Activated T-cell treated with anti-CD3 and anti-CD28 coated beads for 4 hours (primary cell): ENCODE measurements around the gene GP1BA.
A peak's percentile ranks its signal among the peaks of the same experiment; 100 is the strongest.

ENCODE experiments used
- DNase-seq: peaks from one replicate; pipeline ENCODE4 v3.0.0-alpha.2; 2020

Gene GP1BA

DNA sequence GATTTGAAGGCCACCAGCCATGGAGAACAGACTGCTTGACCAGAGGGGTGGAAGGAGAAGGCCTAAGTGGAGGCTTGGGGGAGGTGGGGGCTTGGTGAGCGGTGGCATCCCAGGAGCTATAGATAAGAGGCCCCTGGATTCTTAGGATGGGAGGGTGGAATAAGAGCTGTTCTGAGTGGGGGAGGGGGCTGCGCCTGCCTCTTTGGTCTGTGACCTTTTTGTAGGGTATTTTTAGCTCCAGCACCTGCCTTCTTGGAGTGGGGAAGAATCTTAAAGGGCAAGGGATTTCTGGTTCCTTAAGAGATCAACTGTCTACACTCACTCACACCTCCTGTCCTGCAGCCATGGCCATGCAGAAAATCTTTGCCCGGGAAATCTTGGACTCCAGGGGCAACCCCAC, 19.4 kb downstream of the GP1BA start:
- DNase-seq = no peak

DNA sequence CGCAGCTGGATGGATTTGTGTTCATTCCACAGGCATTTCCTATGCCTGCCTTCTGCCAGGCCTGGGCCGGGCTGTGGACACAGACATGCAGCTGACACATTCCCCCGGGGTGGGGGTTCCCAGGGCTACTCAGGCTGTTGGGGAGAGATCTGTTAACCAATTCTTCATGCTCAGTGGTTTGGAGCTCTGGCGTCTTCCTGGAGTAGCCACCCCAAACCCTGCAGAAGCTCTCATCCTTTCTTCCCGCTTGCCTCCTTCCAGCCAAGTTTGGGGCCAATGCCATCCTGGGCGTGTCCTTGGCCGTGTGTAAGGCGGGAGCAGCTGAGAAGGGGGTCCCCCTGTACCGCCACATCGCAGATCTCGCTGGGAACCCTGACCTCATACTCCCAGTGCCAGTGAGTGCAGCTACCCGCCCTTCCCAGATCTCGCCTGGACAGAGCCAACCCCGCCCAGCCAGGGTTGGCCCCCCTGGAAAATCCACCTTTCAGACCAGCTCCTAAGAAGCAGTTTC, 21.4 kb downstream of the GP1BA start:
- no peak for DNase-seq

GRCh38 chr17:4955091-4955490, 23.0 kb downstream of the GP1BA start:
- DNase-seq = no peak

- DNase-seq = no peak
Observed at GRCh38 chr17:4956493-4957061, 24.5 kb downstream of the GP1BA start.

- no peak for DNase-seq
Observed at GRCh38 chr17:4958102-4958501, 26.0 kb downstream of the GP1BA start.

DNA sequence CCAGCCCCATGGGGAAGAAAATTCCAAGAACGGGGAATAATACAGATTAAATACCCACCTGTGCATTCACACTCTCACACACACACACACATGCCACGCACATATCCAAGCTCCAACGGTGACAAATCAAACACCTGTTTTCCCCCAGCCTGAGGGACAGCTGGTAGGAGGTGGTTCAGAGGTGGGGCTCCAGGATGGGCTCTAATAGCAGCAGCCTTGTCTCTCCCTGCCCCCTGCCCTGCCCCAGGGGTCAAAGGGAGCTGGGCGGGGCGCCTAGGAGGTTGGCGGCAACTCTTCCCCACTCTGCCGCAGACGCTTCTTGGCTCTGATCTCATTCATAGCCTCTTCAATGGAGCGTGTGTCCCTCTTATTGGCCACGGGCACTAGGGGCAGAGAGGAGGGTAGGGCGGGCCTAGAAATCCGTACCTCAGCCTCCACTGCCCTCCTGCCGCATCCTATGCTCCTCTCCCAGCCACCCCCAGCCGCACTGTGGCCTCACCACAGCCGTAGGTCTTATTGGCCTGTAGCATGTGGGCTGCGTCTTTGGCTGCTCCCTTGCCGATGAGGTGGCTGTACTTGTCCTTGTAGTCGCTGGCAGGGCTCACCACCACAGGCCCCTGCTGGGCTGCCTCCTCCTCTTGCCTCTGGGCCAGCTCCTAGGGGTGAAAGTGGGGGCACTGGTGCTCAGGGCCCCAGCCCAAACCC, 27.3 kb downstream of the GP1BA start:
- DNase-seq = no peak

DNA sequence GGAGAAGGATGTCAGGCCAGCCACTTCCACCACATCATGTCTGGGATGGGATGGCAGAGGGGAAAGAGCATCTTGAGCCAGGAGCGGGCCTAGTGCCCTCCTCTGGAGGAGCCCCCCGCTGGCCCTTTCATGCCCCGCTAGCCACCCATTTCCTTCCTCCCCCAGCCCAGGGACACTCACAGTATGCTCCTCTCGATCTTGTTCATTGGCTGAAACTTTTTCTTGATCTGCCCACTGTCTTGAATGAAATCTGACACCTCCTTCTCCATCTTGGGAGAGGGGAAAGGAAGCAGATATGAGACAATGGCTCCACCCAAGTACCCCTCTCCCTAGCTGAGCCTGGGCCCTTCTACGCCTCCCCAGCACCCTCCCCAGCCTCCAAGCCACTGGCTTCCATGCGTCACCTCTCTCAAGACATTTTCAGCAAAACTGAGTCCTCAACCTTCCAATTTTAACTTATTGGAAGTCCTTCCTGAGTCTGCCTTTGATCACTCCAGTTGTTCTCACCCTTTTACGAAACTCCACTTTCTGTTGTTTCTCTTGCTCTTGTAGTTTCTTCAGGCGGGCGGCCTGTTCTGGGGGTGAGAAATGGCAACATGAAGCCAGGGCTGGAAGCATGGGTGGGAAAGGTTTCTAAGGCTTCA, 28.3 kb downstream of the GP1BA start:
- DNase-seq = no peak

DNA sequence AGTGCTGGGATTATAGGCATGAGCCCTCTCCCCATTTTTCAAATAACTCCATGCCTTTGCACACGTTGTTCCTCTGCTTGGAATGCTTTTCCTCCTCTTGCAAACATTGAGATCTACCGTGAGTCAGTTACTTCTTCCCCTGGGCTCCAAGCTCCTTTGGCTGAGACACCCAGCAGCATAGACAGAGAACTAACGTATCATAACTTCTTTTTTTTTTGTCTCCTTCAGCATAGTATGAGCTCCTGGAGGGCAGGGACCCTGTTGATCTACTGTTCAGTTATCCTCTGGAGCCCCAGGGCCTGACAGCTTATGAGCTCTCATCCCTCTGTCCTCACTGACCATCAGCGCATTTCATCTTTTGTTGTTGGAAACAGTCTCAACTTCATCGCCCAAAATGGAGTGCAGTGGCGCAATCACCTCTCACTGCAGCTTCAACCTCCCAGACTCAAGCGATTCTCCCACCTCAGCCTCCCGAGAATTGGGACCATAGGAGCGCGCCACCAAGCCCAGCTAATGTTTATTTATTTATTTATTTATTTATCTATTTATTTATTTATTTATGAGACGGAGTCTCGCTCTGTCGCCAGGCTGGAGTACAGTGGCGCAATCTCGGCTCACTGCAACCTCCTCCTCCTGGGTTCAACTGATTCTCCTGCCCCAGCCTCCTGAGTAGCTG, 33.4 kb downstream of the GP1BA start:
- no peak for DNase-seq

DNA sequence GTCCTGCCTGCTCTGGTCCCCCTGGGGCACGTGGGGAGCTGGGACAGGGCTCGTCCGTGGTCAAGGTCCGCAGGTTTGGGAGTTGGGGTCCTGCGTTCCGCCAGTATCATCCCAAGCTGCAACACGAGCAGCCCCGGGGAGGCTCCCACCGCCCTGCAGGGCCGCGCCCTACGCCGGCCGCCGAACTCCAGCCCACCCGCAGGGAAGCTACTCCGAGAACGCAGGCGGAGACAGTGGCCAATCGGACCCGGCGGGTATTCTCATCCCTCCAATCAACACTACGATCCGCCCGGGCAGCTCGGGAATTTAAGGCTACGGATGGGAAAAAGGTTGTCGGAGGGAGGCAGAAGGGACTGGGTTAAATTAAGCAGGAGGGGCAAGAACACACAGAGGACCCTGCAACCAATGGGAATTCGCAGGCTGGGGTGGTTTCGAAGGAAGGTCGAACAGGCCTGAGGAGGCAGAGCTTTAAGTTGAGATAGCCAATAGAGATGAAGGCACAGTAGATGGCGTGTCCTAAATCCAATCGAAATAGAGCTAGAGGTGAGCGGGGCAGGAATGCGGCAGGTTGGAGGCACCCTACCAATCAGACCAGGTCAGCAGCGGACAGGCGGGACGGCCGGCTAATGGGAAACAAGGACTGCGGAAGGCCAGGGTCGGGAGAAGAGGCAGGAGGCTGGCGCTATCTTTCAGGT, 34.9 kb downstream of the GP1BA start:
- peak; percentile 69 for DNase-seq

GRCh38 chr17:4967539-4968485, 35.7 kb downstream of the GP1BA start, which contains the start of gene SPAG7:
Gene SPAG7 (minus strand): TSS chr17:4967817. CDS start chr17:4967804, 13 bp downstream.
- DNase-seq = peak; percentile 87

- no peak for DNase-seq
Observed at GRCh38 chr17:4968486-4969046, 36.5 kb downstream of the GP1BA start.

- DNase-seq = no peak
Observed at GRCh38 chr17:4969047-4969550, 37.0 kb downstream of the GP1BA start.

GRCh38 chr17:4969551-4970173, 37.6 kb downstream of the GP1BA start:
- no peak for DNase-seq

DNA sequence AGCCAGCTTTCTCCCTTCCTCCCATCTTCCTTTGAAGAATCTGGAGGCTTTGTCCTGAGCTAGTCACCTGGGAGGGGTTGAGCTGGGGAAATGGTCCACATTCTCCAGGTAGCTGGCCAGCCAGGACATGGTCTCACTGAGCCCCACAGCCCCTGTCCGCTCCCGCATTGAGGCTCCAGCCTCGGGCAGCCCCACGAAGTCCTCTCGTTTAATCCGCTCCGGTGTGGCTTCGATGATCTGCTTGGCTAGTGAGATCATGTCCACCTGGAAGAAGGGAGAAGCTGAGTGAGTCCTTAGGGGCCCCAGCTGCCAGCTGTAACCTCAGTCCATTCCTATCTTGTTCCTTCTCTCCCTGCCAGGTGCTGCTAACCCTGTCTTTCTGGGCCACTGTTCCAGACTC, 38.2 kb downstream of the GP1BA start:
- no peak for DNase-seq

DNA sequence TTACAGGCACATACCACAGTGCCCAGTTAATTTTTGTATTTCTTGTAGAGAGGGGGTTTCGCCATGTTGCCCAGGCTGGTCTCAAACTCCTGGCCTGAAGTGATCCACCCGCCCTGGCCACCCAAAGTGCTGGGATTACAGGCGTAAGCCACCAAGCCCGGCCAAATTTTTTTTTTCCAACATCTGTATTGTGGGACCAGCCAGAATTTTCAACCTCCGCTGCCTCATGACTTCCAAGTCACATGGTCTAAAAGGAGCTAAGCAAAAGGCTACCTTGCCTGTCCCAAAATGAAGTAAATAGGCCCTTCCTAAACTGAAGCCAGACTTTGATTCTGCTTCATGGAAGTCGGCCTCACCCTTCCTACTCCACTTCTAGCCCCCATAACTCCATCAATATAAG, 39.7 kb downstream of the GP1BA start:
- DNase-seq = no peak

DNA sequence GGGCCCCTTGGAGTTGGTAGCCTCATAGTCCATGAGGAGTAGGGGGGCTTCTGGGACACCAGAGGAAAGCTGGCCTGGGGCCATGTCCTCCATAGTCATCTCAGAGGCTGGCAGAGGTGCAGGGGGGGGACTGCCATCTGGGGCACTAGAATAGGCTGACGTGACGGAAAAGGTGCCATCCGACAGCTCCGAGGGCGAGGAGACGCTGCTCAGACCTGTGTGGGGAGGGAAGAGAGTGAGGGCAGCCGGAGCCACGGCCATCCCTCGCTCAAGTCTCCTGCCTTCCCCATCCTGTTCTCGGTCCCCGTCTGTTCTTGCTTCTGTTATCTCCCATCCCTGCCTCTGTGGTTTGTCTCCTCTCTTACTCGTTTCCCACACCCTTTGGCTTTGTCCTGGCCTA, 40.2 kb downstream of the GP1BA start:
- DNase-seq = no peak

- DNase-seq = no peak
Observed at GRCh38 chr17:4972752-4973151, 40.7 kb downstream of the GP1BA start.

GRCh38 chr17:4973256-4974114, 41.4 kb downstream of the GP1BA start:
- DNase-seq = no peak

DNA sequence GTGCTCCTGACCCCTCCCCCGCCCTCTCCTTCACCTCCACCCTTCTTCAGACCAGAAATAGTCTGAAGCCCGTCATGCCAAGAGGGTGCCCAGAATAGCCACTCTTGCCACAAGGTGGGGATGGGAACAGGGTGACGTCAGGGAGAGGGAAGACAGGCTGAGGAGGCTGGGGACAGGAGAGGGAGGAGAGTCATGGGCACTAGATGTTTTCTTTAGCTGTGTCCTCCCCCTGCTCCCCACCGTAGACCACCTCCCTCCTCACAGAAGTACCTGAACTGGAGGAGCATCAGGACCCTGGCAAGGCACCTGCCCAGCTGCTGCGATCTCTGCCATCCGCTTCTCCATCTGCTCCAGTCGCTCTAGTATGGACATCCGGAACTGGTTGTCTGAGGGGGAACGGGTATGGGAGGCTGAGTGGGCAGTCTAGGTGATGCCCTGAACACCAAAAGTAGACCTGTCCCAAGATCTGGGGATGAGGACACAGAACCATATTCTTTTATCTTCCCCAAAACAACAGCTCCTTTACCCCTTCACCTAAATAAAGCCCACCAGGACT, 42.1 kb downstream of the GP1BA start:
- DNase-seq = no peak
